Muscle of leg (tissue), 11 donors: ENCODE data around the gene HTR7. TPM values are rescaled to one million over a fixed set of nuclear protein-coding genes. Genes with fewer than 3 reads are reported as not detected.
"Not testable (repeated sequence)": the region's sequence is repeated elsewhere in the genome, so short reads cannot be mapped to it uniquely, and the experiment has no call there.

Source experiments
- DNase-seq: peaks from one replicate; pipeline ENCODE4 v3.0.0; 2013
- H3K27ac ChIP-seq: one replicate; pipeline ENCODE4 v1.5.1; 2013; ENCODE audit warnings: mild to moderate bottlenecking, low read length, control low read depth
- H3K27me3 ChIP-seq: one replicate; pipeline ENCODE4 v1.6.1; 2013; ENCODE audit warnings: low read length; ENCODE audit not compliant: control insufficient read depth, insufficient read depth
- H3K36me3 ChIP-seq: one replicate; pipeline ENCODE4 v1.6.1; 2013; ENCODE audit warnings: low read length; ENCODE audit not compliant: control insufficient read depth, insufficient read depth
- H3K4me1 ChIP-seq: one replicate; pipeline ENCODE4 v1.6.1; 2013; ENCODE audit warnings: low read length; ENCODE audit not compliant: control insufficient read depth, insufficient read depth
- H3K4me3 ChIP-seq: one replicate; pipeline ENCODE4 v1.5.1; 2013; ENCODE audit warnings: low read length, control low read depth
- H3K9me3 ChIP-seq: replicated peaks from 2 replicates; pipeline ENCODE4 v1.6.1; 2013; ENCODE audit warnings: low read depth, low read length; ENCODE audit not compliant: control insufficient read depth
- WGBS: methylation state at CpG from one replicate; pipeline ENCODE4 v1.1.5; 2013; ENCODE audit warnings: missing lambda C conversion rate; ENCODE audit not compliant: insufficient coverage; 5-methylcytosine and 5-hydroxymethylcytosine counted together
- polyA plus RNA-seq, 8 donors: library from polyadenylated mRNA; unstranded; fragments of 120-200 nt; gene quantifications; one replicate each; pipeline versions ENCODE4 v1.2.1 to v1.2.3, GENCODE V29; 2013; ENCODE audit warnings: inconsistent platforms in 1 of 8, low replicate concordance in 1 of 8; ENCODE audit not compliant: insufficient read length in 8 of 8, insufficient read depth in 1 of 8
- total RNA-seq: library from RNA; stranded (reverse); fragments of 120-200 nt; gene quantifications from one replicate; pipeline ENCODE4 v1.2.4, GENCODE V29; 2013

The HTR7 gene
- total and polyA plus RNA-seq, 9 donors = 0.09 to 0.25 (median 0.18) TPM

- Histone ChIP-seq H3K27ac (no peak overlapping the region), H3K4me1 (no peaks in the 10 kb centered on the region), H3K36me3 (no peaks in the 10 kb centered on the region), H3K4me3 (no peak overlapping the region), H3K9me3 (no peaks in the 10 kb centered on the region), H3K27me3 (no peaks in the 10 kb centered on the region)
- whole genome bisulfite sequencing = 100% methylated on average over 1 of the region's 1 CpG
- no peak for DNase-seq
Observed at GRCh38 chr10:90837486-90837885, 20.4 kb downstream of the HTR7 start.

GRCh38 chr10:90834326-90834725 is 23.5 kb downstream of the HTR7 start:
- H3K27ac ChIP-seq = no peak overlapping the region
- WGBS = no CpG with 5 or more reads among the region's 3 CpGs
- no peaks in the 10 kb centered on the region for H3K4me1 ChIP-seq
- H3K36me3 ChIP-seq = no peaks in the 10 kb centered on the region
- no peak overlapping the region for H3K4me3 ChIP-seq
- H3K9me3 ChIP-seq = no peaks in the 10 kb centered on the region
- H3K27me3 ChIP-seq = no peaks in the 10 kb centered on the region
- no peak for DNase-seq

GRCh38 chr10:90832111-90832510 is 25.7 kb downstream of the HTR7 start:
- Histone ChIP-seq H3K4me1 (no peaks in the 10 kb centered on the region), H3K36me3 (no peaks in the 10 kb centered on the region), H3K27ac (no peak overlapping the region), H3K9me3 (no peaks in the 10 kb centered on the region), H3K4me3 (no peak overlapping the region), H3K27me3 (no peaks in the 10 kb centered on the region)
- DNase-seq = no peak
- WGBS = 88% methylated on average over 16 of the region's 17 CpGs

GRCh38 chr10:90822508-90822907 is 35.3 kb downstream of the HTR7 start:
- Histone ChIP-seq H3K27ac (no peak overlapping the region), H3K4me1 (no peaks in the 10 kb centered on the region), H3K4me3 (no peak overlapping the region), H3K9me3 (peaks cover 15% of the 10 kb centered on the region), H3K36me3 (no peaks in the 10 kb centered on the region), H3K27me3 (no peaks in the 10 kb centered on the region)
- DNase-seq = no peak
- WGBS = 88% methylated on average over 1 of the region's 1 CpG

GRCh38 chr10:90821864-90822263 is 36.0 kb downstream of the HTR7 start:
- peaks cover 15% of the 10 kb centered on the region for H3K9me3 ChIP-seq
- H3K27ac ChIP-seq, H3K36me3 ChIP-seq, H3K4me1 ChIP-seq, DNase-seq, H3K27me3 ChIP-seq, H3K4me3 ChIP-seq: not testable (repeated sequence)
- WGBS = no CpG with 5 or more reads among the region's 1 CpG

GRCh38 chr10:90819911-90820310 is 37.9 kb downstream of the HTR7 start:
- H3K9me3 ChIP-seq = peaks cover 13% of the 10 kb centered on the region
- no peaks in the 10 kb centered on the region for H3K27me3 ChIP-seq
- no peaks in the 10 kb centered on the region for H3K36me3 ChIP-seq
- no peak for DNase-seq
- no peak overlapping the region for H3K27ac ChIP-seq
- no peaks in the 10 kb centered on the region for H3K4me1 ChIP-seq
- no peak overlapping the region for H3K4me3 ChIP-seq

GRCh38 chr10:90818736-90819135 is 39.1 kb downstream of the HTR7 start:
- WGBS = 50% methylated on average over 1 of the region's 1 CpG
- no peaks in the 10 kb centered on the region for H3K27me3 ChIP-seq
- H3K4me1 ChIP-seq = no peaks in the 10 kb centered on the region
- H3K27ac ChIP-seq = no peak overlapping the region
- H3K4me3 ChIP-seq = no peak overlapping the region
- no peak for DNase-seq
- H3K36me3 ChIP-seq = no peaks in the 10 kb centered on the region
- peaks cover 9% of the 10 kb centered on the region for H3K9me3 ChIP-seq

GRCh38 chr10:90817128-90817889 is 40.5 kb downstream of the HTR7 start:
- no peak for DNase-seq
- H3K36me3 ChIP-seq = no peaks in the 10 kb centered on the region
- no peaks in the 10 kb centered on the region for H3K27me3 ChIP-seq
- WGBS = no CpG with 5 or more reads among the region's 2 CpGs
- no peak overlapping the region for H3K27ac ChIP-seq
- peaks cover 3% of the 10 kb centered on the region for H3K9me3 ChIP-seq
- no peaks in the 10 kb centered on the region for H3K4me1 ChIP-seq
- no peak overlapping the region for H3K4me3 ChIP-seq

GRCh38 chr10:90816466-90816865 is 41.4 kb downstream of the HTR7 start:
- Histone ChIP-seq H3K27ac (no peak overlapping the region), H3K9me3 (peaks cover 1% of the 10 kb centered on the region), H3K36me3 (no peaks in the 10 kb centered on the region), H3K4me3 (no peak overlapping the region), H3K4me1 (no peaks in the 10 kb centered on the region), H3K27me3 (no peaks in the 10 kb centered on the region)
- no peak for DNase-seq
- 80% methylated on average over 1 of the region's 5 CpGs for WGBS

- Histone ChIP-seq H3K27ac (no peak overlapping the region), H3K27me3 (no peaks in the 10 kb centered on the region), H3K4me3 (no peak overlapping the region), H3K9me3 (no peaks in the 10 kb centered on the region), H3K36me3 (no peaks in the 10 kb centered on the region), H3K4me1 (no peaks in the 10 kb centered on the region)
- no peak for DNase-seq
- 93% methylated on average over 4 of the region's 7 CpGs for WGBS
Observed at GRCh38 chr10:90813594-90814365, 44.1 kb downstream of the HTR7 start.
